Measurements from ENCODE around the gene TMEM218. TPM values are rescaled to one million over a fixed set of nuclear protein-coding genes. Genes with fewer than 3 reads are reported as not detected.

TMEM218 gene
- total RNA-seq (2014; rRNA removed; shearing (Covaris generic)) = 25.8 and 30.8 TPM in 2 replicates

DNA sequence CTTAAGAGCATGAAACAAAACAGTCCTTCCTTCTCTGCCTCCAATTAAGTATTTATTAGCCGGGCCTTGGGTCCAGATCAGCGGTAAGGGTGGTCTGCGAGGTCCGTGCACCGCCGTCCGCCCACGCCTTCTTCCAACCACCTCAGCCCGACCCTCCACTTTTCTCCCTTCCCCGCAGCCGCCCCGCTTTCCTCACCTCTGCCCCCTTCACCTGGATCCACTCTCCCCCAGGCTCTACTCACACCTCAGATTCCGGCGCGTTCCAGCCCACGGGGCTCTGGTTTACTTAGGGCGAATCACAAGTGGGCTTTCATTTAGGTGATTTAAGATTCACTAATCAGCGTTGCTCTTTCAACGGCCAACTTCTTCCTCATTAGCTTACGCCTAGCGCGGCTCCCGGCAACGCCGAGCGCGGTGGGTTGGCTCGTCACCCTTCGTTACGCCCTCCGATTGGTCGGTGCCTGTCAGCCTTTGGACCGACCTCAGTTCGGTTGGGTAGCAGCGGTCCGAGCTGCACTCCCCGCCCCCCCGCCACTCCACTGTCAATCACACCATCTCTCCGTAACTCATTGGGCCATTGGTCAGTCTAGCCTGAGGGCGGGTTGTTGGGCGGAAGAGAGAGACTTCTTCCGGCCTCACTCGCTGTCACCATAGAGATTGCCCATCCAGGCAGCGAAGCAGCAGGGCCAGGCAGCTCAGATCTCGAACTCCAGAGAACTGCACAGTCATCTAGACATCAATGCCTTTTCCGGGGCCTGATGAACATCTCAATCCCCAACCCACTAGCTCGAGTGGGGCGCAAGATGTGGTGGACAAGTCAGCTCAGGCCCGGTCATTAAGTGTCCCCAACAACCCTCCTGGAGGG is at the start of gene TMEM218:
TMEM218 (minus strand) TSS at position 284 of the 865 bp plus-strand sequence. CDS start 9,385 bp downstream, outside the sequence.
- peak; percentile 95 for DNase-seq (ENCODE audit: low spot score)

DNA sequence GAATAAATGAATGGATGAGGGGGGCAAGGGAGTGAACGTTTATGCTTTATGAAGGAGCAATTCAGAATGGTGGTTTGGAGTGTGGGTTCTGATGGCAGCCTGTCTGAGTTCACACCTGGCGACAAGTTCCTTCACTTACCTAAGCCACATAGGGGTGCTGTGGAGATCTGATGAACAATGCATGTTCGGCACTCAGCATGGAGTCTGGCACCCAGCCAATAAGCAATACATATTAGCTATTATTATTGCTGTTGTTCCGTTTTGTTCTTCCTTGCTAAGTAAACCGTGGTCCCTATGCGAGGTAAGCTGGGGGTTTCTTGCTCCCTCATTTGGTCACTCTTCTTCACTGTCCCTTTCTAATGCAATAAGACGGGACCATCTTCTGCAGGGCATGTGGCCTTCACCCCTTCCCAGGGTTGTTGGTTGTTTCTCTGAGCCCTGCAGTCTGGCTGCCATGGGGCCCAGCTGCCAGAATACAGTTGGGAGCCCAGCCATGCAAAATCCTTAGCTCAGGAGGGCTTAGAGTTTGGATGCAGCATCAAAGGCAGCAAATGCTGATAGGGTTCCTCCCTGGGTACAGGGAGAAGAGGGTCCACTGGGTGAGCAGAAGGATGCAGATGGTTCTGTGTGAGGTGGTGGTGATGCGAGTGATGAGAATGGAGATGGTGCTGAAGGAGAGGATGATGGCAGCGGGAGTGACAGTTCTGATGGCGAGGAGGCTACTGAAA is 46.7 kb upstream of the TMEM218 start:
- DNase-seq (ENCODE audit: low spot score) = no peak

DNA sequence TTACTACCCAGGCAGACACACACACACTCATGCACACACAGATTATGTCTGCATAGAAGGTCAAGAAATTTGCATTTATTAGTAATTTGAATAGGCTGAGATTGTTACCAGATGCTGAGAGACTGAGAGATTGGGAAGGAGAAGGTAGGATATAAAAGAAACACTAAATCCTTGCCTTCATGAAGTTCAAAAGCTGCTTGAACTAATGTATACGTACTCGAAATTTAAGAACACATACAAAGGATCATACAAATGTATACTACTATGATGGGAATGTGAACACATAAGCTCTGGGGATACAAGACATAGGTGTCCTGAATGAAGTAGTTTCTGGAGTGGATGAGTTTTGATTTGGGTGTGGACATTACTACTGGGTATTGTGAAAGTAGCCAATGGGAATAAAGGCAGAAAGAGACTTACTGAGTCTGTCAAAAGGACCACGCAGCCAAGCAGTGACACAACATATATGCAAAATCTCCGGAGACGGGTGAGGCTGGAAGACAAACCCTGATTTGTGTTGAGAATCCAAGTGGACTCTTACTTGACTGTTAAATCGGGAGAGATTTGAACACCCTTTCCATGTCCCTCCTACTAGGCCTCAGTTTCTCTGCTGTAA is 45.8 kb upstream of the TMEM218 start:
- DNase-seq (ENCODE audit: low spot score) = no peak

DNA sequence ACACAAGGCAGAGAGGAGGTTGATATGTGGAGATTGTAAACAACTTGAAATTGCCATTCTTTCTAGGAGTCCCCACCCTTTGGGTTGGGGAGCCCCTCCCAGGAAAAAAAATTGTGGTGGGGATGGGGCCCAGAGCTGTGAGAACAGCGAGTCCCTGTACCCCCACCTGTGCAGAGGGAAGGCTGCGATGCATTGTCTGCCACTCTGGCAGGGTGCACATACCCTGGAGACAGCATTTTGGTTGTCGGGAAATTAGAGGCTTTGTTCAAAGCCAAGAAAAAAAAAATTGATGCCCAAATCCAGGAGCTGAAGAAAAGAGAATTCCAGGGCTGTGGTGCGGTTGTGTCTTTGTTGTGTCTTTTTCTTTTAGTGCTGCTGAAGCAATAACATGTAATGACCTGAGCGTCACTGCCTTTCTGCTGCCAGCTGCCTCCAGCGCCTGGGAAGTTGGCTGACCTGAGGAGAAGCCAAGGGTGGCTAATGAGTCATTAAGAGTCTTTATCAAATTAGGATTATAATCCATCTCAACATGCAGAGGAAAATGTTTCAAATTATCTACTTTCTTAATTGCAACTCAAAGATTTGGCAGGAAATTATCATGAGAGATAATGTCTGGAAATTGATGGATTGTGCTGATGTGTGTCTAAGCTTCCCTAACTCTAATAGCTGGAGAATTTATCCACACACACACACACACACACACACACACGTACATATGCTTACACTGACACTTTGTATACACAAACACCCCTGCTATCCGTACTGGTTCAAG is 45.1 kb upstream of the TMEM218 start:
- DNase-seq (ENCODE audit: low spot score) = no peak

DNA sequence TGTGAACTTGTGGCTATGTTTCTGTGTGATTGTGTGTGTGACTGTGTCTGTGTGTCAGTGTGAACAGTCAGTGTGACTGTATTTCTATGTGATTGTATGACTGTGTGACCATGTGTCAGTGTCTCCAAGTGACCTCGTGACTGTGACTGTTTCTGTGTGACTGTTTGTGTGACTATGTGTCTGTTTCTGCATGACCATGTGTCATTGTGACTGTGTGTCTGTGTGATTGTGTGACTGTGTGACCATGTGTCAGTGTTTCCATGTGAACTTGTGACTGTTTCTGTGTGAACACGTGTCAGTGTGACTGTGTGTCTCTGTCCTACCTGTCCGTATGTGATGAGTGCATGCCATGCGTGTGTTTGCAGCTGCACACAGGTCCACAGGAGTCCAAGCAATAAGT is 44.3 kb upstream of the TMEM218 start:
- DNase-seq (ENCODE audit: low spot score) = no peak

DNA sequence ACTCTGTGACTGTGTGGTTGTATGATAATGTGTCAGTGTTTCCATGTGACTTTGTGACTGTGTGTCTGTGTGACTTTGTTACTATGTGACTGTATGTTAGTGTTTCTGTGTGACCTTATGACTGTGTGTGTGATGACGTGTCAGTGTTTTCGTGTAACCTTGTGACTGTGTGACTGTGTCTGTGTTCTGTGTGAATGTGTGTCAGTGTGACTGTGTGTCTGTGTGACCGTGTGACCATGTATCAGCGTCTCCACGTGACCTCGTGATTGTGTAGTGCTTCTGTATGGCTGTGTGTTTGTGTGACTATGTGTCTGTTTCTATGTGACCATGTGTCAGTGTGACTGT is 43.6 kb upstream of the TMEM218 start:
- DNase-seq (ENCODE audit: low spot score) = no peak

DNA sequence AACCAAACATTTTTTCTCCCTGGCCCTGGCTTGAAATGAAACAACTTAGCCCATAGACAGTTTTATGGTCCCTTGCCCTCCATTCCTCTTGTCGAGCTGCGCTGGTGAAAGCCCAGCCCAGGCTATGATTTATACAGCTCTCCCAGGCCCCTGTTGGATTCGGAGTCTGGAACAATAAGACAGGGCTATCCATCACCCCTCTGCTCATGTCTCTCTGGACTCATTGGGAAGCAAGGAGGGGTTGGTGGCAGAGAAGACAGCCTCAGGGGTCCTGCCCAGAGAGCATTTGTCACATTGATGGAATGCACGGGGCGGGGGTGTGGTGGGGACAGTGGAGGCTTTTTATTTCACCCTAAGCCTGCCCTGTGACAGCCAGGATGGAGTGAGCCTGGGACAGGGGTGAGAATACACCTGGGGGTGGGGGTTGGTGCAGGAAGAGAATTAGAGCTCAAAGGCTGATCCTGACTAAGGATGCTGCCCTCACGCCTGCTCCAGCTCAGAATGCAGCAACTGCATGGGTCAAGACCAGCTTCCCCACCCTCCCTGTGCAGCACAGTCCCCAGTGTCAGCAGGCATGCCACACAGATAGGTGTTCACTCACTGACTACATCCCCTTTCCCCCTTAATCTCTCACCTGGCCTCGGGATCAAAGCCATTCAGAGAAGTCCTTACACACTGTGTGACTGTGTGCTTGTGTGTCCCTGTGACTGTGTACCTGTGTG is 43.1 kb upstream of the TMEM218 start:
- no peak for DNase-seq (ENCODE audit: low spot score)

DNA sequence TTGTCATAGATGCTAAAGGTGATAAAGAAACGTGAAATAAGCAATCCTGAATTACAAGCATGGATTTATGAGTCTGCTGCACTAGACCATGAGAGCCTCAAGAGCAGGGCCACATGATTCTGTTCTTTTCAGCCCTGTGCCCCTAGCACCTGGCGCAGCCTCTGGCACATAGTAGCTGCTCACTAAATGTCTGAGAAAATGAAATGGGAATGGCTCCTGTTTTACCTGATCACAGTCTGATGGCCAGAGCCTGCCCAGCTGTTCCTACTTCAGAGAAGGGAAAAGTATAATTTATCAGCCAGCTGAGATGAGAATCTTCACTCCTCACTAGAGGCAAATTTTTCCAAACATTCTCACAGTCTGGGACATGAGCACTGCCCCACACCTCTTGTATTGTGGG is 42.4 kb upstream of the TMEM218 start:
- DNase-seq (ENCODE audit: low spot score) = no peak

DNA sequence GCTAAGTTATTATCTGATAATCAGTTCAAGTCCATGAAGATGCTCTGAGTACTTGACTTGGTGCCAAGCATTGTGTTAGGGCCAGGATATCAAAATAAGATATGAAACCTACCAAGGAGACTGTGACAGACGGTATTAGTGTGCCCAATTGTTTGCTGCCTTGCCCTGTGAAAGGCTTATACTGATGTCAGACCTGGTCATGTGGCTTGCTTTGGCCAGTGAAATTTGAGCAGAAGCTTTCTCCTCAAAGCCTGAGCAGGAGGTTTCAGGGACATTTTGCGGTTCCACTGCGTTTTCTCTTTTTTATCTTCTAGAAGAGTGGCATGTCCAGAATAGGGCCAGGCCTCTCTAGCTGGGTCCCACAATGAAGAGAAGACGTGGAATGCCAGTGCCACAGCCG is 37.3 kb upstream of the TMEM218 start:
- DNase-seq (ENCODE audit: low spot score) = no peak

DNA sequence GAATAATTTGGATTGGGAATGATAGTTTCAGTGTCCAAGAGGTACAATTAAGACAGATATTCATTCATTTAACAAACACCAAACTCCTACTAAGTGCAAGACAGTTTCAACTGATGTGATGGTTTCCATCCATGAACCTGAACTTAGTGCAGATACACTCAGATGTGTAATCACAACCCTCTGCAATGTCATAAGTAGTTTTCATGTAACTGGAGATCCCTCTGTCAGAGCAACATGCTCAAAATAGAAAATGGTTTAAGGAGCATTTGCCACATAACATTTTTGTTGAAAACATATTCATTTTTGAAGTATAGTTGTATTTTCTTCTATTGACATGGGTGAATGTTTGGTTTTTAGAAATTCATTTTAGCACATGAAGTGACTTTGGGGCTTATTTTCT is 36.6 kb upstream of the TMEM218 start:
- no peak for DNase-seq (ENCODE audit: low spot score)

DNA sequence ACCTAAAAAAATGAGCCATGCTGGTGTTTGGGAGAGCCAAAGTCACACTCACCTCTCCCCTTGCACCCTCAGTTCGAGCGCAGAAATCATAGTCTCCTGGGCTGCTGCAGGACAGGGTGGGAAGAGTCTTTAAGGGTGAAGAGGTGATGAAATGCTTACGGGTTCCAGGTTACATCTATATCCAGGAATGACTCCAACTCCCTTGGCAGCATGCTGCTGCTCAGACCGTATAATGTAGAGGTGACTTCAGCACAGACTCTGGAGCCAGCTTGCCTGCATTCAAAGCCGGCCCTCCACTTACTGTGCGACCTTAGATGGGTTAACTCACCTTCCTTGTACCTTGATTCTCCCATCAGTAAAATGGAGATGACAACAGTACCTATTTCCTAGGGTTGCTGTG is 35.9 kb upstream of the TMEM218 start:
- DNase-seq (ENCODE audit: low spot score) = no peak

DNA sequence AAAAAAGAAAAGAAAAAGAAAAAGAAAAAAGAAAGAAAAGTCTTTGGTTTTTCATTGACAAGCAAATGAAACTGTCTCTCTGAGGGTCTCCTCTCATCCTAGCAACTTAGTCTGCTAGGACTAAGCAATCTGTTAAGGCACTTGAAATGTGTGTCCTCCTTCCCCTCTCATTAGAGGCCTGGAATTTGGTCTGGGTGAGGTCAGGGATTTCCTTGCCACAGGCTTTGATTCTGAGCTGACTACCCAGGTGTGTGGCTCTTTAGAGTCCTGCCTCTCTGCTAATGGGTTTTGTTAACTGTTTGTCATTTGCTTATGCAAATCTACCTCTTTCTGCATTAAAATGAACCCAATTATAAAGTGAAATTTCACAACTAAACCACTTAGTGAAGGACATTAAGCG is 34.8 kb upstream of the TMEM218 start:
- DNase-seq (ENCODE audit: low spot score) = no peak

DNA sequence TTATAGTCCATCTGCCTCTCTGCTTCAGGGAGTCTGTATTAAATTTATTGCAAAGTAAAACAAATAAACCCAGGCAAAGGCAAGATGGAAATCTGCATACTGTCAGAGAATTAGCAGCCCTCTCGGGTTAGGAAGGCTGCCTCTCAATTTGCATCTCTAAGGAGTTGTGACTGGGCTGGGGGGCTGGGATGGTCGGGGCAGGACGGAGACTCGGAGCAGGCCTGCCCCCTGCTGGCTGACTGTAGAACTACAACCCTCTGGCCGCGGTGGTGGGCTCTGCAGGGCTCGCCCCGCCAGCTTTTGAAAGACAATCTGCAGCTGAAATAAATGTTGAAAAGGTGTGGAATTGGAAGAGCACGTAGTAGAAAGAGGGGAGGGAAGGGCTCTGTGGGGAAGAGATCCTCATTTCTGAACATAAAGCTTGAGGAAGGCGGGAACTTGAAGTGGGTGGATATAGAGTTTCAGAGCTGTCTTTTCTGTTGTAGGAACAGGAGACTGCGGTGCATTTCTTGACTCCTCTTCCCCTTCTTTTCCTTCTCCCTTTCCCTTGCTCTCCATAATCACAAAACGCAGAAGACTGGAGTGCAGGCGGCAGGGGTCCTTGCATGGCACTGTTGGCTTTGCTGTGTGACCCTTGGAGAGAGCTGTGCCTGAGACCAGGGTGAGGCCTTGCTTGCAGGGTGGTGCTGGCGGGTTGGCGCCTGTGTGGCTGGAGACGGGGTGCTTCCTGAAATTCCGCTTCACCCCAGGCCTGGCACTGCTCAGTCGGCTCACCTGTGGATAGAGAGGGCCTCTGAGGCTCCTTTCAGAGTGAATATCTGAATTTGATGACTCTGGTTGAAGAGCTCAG is 30.5 kb upstream of the TMEM218 start:
- peak; percentile 7 for DNase-seq (ENCODE audit: low spot score)

DNA sequence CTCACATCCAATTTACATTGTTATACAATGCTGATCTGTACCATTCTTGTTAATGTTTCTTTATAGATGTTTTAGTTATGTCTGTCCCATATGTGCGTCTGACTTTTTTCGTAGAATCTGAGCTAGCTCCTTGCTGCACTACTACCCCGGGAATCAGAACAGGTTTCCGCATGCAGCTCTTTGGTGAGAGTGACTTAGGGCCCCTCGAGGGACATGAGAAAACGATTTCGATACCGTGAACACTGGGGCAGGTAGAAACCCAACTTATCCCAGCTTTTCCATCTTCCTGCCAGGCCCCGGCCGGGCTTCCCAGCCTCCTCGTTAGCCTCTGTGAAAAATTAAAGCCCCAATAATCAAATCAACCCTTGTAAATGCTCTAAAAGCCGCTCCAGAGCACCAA is 29.8 kb upstream of the TMEM218 start:
- no peak for DNase-seq (ENCODE audit: low spot score)

DNA sequence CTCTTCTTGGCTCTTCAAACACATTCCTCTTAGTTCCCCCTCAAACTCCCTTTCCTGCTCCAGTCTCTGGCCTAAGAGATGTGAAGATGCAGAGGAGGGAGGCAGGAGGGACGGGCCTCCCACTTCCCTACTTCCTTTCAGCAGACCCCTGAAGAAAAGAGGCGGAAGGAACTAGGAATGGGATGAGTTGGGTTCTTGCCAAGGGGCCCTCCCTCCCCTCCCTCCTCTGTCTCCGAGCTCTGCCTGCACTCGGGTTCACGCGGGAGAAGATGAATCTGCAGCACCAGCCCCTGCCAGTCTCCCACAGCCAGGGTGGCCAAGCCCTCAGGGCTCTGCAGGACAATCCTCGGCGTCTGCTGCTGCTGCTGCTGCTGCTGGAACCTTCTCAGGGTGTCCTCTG is 28.8 kb upstream of the TMEM218 start:
- DNase-seq (ENCODE audit: low spot score) = no peak

DNA sequence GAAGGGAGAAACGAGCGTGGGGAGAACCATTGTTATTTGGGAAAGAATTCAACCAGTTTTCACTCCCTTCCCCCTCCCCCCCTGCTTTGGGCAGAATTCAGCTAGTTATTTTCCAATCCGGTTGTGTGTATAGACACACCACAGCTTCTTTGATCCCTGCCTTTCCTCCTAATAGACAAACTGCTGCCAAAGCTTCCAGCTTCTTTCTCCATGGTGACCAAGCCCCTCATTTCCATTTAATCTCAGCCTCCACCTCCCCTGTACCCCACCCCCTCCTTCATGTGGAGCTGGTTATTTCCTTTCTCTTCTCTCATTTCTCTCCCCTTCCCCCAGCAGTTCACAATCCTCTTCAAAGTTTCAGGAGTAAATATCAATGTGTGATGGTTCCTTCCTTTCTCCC is 28.4 kb upstream of the TMEM218 start:
- DNase-seq (ENCODE audit: low spot score) = no peak

DNA sequence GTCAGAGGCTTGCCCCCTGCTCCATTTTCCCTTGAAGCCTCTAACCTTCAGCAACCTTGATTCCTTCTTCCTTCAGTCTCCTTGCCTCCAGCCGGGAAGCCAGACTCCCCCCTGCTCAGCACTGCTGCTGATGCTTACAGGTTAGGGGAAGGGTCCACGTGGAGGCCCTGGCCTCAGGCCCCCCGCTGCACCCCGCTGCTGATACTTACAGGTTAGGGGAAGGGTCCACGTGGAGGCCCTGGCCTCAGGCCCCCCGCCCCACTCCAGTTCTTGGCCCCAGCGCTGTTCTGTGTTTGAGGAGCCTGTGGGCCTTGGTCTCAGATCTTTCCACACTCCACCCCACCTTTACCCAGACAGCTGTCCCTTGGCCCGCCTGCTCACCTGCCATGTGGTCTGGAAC is 27.5 kb upstream of the TMEM218 start:
- DNase-seq (ENCODE audit: low spot score) = no peak

DNA sequence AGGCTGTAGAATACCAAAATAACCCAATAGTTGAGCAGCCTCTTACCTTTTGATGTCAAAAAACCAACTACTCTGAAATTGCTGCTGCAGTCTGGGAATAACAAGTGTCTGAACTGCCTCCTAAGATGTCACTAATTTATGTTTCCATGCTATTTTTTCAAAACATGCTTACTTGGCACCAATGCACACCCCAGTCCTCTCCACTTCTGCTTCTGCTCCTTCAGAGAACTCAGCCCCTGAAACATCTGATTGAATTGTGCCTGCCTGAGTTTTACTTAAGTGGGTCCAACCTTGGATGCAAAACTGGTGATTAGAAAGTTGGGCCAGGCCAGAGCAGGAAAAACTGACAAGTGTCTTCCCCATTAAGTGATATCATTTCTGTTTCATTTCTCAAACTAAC is 24.6 kb upstream of the TMEM218 start:
- no peak for DNase-seq (ENCODE audit: low spot score)

DNA sequence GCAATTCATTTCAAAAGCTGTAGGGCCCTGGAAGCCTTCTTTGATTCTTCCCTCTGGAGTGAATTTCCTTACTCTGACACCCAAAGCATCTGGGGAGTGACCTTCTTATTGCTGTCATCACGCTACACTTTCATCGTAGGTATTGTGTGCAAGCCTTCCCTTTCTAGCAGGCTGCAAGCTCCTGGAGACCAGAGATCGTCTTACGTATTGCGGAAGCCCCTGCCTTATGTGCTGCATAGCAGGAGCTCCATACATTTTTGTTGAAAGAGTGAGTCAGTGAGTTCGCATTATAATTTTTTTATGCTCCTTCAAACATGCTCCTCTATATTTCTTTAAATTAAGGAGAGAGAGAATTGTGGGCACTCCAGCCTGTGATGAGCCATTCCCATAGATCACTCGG is 21.2 kb upstream of the TMEM218 start:
- DNase-seq (ENCODE audit: low spot score) = no peak

DNA sequence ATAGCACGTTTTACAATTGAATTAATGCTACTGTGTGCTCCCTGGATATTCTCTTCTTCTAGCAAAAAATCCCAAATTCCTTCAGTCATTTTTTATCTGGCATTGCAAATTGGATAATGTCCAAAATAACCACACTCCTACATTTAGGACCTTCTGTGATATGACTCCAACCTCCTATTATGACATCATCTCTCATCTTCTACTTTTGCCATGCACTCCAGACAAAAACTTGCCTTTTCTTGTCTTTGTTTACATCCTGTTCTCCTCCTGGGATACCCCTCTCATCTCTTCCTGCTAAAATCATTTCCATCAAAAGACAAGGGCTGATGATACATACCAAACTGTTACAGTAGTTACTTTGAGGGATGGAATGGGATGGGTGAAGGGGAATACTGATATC is 20.6 kb upstream of the TMEM218 start:
- DNase-seq (ENCODE audit: low spot score) = no peak
